HepG2 (cell line): ENCODE results near the gene TRPC4AP. TPM values are rescaled to one million over a fixed set of nuclear protein-coding genes. Genes with fewer than 3 reads are reported as not detected.

Experiments
- ATF6 ChIP-seq: sonication (generic); formaldehyde crosslinking; conservative IDR thresholded peaks from 2 replicates; pipeline ENCODE4 v1.4.0; 2020; ENCODE audit warnings: missing genetic modification reagents
- ZNF407 ChIP-seq: sonication (generic); formaldehyde crosslinking; IDR thresholded peaks from one replicate; pipeline ENCODE4 v1.5.1; 2020; ENCODE audit warnings: mild to moderate bottlenecking, missing genetic modification reagents; ENCODE audit errors: not compliant biosample characterization
- polyA plus RNA-seq, 8 experiments: library from polyadenylated mRNA; depleted of rRNA in 3 of 8; stranded (reverse) in 7 of 8; unstranded in 1 of 8; fragments of >200 nt; fragmentation: Illumina TruSeq in 4 of 8; extraction: Trizol in 4 of 8; gene quantifications; 2 replicates each; pipeline versions ENCODE4 v1.2.1 to v1.2.3, GENCODE V29; 2011 to 2016; ENCODE audit warnings: low read depth in 4 of 8, missing spikeins in 1 of 8, mixed read lengths in 1 of 8; ENCODE audit not compliant: insufficient read depth in 1 of 8
- total RNA-seq, 5 experiments: library from RNA; depleted of rRNA; stranded (reverse); fragments of >200 nt; fragmentation: Illumina TruSeq; extraction: Trizol; gene quantifications; 2 replicates each; pipeline ENCODE4 v1.2.3, GENCODE V29; 2016; ENCODE audit warnings: low read depth in 1 of 5

The TRPC4AP gene
- total and polyA plus RNA-seq, 2 of the 13 experiments (the other 11 are each of a cell fraction or from before 2014, with no cell fraction given), result 136 to 137 TPM

GRCh38 chr20:35108921-35109320, 16.3 kb upstream of the TRPC4AP start (continued):
- TF ChIP-seq ZNF407 (CRISPR knock-in tag), result no peak
- no peak for TF ChIP-seq ATF6 (CRISPR knock-in tag)
- TF ChIP-seq, all 625 proteins: peak for 0
